Activated T-helper 1 cell treated with anti-CD3 and anti-CD28 coated beads, Interleukin-2, amount 50 U/mL, for 16 hours (primary cell): ENCODE data around the gene KRTAP22-2.

ENCODE experiments used
- DNase-seq, 2 donors: peaks; one replicate each; pipeline ENCODE4 v3.0.0-alpha.2; 2020; ENCODE audit warnings: low read depth in 1 of 2, low spot score in 1 of 2

Gene KRTAP22-2

DNA sequence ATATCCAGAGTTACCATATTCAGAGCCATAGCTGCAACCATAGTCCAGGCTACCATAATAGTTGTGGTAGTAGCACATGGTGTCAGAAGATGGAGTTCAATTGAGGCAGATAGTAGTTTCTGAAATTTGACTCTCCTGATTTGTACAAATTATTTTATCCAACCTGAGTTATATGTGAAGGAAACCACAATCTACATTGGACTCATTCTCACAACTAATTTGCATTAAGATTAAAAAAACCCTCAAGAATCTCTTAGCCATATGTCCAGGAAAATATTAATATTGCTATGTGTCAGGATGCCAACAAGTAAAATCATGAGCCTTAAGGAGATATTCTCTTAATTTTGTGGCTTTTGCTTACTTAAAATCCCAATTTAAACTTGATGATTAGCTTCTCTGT lies at the start of gene KRTAP22-2:
KRTAP22-2 (minus strand) TSS at position 101 of the 400 bp plus-strand sequence.
- DNase-seq, result no peak

DNA sequence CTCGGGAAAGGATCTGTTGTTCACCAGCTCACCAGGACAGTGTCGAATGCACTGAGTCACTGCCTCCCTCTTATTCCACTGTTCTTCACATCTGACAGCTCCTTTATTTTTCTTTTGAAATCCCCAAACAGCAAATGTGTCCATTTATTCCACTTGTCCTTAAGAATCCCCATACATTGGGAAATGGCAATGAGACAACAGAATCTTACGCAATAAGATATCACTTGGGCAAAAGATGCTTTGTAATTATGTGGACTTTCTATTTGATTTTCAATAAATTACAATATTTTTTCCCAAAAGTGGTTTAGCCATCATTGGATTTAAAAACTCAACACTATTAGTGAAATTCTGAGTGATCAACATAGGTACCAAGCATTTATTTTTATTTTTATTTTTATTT lies 48.5 kb upstream of the KRTAP22-2 start:
- no peak for DNase-seq

DNA sequence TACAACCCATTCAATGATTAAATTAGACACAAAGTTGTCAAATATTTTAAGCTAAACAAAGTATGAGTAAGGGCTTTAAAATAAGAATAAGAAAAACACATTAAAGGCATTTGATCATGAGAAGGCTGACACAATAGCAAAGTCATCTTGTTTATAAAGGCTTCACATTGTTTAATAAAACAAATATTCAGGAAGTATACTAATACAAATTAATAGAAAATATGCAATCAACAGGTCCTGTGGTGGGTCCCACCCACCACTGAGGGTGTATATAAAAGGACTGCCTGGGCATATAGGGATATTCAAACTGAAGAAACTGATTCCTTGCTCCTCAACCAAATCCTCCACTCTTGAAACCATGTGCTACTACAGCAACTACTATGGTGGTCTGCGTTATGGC lies 44.7 kb upstream of the KRTAP22-2 start, which contains the start of gene KRTAP20-2:
KRTAP20-2 (plus strand) TSS at position 301 of the 400 bp plus-strand sequence; CDS start at position 359, 58 bp downstream.
- DNase-seq, result no peak

DNA sequence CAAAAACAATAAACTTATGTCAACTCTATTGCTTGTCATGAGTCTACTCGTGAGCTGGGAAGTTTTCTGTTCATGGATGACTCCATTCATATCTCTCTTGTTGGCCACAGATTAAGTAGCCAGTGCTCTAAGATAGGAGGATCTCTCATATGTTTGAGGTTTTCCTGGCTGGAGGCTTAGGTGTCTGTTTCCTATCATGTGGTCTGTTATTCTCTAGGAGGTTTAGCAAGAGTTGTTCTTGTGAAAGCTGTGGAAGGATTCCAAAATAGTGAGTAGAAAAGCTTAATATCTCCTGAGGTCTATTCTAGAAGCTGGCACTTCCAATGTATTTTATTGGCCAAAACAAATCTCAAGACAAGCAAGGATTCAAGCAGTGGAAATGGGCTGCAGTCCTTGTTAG lies 39.0 kb upstream of the KRTAP22-2 start:
- no peak for DNase-seq

DNA sequence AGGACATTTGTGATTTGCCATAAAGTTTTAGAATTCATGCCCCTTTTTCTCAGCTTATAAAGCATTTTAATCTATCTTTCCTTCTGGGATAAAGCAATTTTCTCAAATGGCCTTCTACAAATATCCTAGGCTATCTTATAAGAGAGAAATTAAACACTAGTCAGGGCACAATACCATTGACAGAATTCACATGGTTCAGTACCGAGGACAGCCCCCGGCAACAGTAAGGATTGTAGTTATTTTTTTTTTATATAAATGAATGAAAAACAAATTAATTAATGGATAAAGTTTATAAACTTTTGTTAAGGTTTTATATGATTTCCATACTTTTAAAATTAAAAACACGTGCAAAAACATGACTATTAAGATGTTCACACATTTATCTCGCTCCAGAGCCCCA lies 37.9 kb upstream of the KRTAP22-2 start:
- no peak for DNase-seq

DNA sequence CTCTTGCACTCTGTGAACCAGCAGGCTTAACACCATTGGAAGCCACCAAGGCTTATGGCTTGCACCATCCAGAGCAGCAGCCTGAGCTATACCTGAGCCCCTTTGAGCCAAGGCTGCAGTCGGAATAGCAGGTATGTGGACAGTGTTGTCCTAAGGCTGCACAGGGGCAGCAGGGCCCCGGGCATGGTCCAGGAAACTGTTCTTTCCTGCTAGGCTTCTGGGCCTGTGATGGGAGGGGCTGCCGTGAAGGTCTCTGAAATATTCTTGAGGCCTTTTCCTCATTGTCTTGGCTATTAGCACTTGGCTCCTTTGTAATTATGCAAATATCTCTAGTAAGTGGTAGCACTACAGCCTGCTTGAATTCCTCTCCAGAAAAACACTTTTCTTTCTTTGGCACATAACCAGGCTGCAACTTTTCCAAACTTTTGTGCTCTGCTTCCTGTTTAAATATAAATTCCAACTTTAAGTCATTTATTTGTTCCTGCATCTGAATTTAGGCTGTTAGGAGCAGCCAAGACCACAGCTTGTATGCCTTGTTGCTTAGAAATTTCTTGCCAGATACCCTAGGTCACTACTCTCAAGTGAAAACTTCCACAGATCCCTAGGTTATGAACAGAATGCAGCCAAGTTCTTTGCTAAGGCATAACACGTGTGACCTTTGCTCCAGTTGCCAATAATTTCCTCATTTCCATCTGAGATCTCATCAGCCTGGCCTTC lies 35.4 kb upstream of the KRTAP22-2 start:
- DNase-seq, result no peak

DNA sequence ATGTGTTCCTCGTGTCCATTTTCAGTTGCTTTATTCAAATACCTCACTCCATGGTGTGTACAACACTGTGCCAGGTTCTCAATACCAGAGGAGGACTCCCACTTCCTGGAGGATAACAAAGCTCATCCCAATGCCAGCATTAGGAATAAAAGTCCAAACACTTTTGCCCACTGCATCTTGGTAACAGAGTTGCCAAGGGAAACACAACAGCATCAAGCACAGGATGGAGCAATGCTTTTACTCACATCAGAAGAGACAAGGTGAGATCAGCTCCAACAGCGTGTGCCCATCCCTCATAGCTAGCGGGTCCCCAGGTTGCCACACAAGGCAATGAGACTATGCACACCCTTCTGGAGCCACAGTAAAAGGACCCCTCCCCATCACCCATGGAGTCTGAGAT lies 33.2 kb upstream of the KRTAP22-2 start:
- DNase-seq, result no peak

DNA sequence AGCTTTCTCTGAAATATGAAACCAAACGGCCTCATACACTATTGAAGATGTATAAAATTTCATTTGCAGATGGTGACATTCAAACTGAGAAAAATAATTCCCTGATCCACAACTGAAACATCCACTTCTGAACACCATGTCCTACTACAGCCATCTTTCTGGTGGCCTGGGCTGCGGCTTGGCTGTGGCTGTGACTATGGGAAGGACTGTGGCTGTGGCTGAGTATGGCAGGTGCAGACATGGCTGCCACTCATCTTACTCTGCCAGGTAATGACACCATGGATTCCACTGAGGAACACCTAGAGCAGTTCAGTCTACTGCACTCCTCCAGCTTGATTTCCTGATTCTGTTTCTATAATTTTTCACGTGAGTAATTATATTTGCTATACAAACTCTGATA lies 30.3 kb upstream of the KRTAP22-2 start, which contains the start of gene KRTAP20-4:
KRTAP20-4 (plus strand) TSS at position 106 of the 400 bp plus-strand sequence.
- no peak for DNase-seq

DNA sequence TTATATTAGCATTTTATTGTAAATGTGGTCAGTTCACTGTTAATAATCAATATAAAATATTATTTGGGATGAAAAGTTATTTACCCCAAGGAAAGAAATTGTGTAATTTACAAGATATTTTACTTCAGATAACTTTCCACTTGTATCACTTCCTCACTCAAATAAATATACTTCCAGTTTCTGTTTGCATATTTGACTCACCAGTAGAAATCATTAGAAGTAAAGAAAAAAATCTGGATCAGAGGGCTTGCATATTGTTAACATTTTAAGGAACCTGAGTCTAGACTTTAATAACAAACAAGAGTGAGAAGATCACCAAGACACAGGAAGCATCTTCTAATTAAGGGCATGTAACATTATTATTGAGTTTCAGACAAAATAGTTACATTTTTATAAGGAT lies 29.9 kb upstream of the KRTAP22-2 start:
- no peak for DNase-seq

DNA sequence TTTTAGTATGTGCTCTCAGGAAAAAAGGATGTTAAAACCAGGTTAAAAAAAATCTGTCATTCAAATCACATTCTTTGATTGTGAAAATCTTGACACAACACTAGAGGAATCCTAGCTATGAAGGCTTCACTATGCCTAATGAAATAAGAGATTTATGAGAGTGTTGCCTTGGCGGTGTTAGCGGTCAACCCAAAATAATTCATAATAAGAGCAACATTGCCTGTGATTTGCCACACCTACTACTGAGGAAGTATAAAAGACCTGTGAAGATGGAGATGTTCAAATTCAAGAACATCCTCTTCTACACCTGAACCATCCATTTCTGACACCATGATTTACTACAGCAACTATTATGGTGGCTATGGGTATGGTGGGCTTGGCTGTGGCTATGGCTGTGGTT lies 25.9 kb upstream of the KRTAP22-2 start, which contains the start of gene KRTAP20-1:
KRTAP20-1 (plus strand) TSS at position 301 of the 400 bp plus-strand sequence; CDS start at position 331, 30 bp downstream.
- no peak for DNase-seq

DNA sequence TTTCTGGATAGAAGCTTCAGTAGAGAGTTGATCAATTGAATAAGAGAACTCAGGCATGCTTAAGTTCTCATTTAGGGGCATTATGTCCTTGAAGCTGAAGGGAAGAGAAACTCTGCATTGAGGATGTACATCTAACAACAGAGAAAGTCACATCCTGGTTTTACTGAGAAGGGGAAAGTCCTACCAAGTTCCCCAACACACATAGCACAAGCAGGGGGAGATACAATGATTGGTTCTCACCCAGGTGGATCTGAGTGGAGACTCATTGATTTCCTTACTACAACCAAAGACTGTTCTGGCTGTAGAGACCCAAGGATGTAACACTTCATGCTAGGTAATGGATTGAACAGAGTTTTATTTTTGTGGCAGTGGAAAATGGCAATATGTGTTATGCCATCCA lies 25.0 kb upstream of the KRTAP22-2 start:
- no peak for DNase-seq

DNA sequence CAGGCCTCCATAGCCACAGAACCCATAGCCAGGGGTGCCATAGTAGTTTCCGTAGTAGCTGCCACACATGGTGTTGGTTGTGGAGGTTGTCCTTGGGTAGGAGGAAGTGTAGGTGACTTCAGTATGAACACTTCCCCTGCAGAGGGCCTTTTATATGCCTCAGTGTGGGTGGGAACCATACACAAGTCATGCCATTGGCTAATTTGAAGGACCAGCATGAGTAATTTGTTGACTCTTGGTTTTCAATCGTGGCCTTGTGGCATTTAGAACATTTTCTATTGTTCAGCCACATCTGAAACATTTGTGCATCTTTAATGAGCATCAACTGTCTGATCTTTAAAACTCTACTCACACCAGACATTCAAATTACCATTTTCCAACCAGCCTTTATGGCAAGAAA lies 23.6 kb upstream of the KRTAP22-2 start, which contains the start of gene KRTAP6-1:
KRTAP6-1 (minus strand) TSS at position 95 of the 400 bp plus-strand sequence; CDS start at position 69, 26 bp downstream.
- DNase-seq, result no peak

DNA sequence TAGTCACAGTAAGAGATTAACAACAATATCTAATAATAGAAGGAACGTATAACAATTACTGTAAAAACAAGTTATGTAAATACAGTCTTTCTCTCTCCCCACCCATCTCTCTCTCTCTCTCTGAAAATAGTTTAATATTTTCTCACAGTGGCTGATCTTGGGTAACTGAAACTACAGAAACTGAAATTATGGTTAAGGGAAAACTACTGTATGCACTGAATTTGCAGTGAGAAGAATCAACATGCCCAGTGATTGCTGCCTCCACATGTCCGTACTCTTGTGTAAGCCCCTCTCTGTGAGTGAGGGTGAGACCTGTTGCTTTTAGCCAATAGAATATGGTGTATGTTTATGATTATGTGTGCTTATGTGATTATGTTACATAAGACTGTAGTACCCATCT lies 21.9 kb upstream of the KRTAP22-2 start:
- DNase-seq, result no peak

DNA sequence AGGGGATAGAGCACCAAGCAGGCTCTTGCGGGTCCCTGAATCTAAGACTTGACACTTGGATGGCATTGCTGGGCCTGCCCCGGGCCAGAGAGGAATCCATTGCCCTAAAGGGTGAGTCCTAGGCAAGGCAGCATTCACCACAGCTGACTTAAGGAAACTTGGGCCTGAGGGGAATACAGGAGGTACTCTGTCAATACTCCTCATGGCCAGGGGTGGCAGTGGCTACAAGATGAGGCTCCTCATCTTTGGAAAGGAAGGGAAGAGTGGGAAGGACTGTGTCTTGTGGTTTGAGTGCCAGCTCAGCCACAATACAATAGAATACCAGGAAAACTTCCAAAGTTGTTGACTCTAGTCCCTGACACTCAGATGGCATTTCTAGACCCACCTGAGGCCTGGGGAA lies 15.8 kb upstream of the KRTAP22-2 start:
- DNase-seq, result no peak

DNA sequence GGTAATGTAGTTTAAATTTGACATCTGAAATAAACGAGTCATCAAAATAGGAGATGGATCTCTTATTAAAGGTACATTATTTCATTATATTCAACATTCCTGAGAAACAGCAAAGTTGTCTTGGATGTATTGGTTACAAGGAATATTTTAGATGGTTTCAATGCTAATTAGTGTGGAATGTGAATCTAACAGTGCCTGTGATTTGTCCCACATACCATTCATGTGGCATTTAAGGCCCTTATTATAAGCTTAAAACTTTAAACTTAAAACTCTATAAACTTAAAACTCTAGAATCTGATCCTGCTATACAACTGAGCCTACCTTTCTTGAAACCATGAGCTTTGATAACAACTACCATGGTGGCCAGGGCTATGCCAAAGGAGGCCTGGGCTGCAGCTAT lies 10.6 kb upstream of the KRTAP22-2 start, which contains the start of gene KRTAP22-1:
KRTAP22-1 (plus strand) TSS at position 301 of the 400 bp plus-strand sequence.
- no peak for DNase-seq

DNA sequence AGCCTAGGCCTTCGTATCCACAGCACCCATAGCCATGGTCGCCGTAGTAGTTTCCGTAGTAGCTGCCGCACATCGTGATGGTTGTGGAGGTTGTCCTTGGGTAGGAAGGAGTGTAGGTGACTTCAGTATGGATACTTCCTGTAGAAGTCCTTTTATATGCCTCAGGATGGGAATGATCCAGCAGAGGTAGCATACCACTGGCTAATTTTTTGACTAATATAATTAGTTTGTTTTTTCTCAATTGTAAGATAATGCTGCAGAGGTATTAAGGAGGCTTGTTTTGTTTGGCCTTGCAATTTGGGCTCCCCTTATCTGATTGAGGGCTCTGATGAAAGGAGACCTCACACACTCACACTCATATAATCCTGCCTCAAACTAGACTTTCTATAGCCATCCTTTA lies 8.6 kb upstream of the KRTAP22-2 start, which contains the start of gene KRTAP6-2:
KRTAP6-2 (minus strand) TSS at position 101 of the 400 bp plus-strand sequence; CDS start at position 73, 28 bp downstream.
- DNase-seq, result no peak

DNA sequence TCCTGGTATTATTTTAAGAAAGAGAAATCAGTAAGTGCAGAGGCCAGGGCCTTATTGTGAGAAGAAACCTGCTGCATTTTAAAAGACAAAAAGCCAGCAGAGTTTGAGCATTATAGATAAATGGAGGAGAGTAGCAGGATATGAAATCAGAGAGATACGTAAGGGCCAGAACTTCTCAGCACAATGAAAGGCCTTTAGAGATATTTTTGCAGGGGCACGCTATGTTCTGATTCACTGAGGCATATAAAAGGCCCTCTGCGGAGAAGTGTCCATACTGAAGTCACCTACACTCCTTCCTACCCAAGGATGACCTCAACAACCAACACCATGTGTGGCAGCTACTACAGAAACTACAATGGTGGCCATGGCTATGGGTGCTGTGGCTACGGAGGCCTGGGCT lies 1.9 kb upstream of the KRTAP22-2 start, which contains the start of gene KRTAP6-3:
KRTAP6-3 (plus strand) TSS at position 301 of the 400 bp plus-strand sequence; CDS start at position 307, 6 bp downstream.
- no peak for DNase-seq

DNA sequence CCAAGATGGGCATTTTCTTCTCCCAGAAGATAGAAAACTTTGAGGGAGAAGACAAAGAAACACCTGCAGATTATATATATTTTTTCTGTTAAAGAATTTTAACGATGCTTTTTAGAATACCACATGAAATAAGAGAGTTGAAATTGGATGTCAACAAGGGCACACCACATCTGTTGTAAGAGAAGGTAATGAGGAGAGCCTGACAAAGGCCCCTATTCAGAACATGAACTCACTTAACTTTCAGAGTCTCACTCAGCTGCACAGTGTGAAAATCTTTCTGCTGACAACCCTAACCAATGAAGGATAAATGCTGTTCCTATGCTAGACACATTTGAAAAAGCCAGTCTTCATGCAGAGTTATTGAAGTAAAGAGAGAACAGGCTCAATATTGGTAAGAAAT lies 7.3 kb downstream of the KRTAP22-2 start:
- DNase-seq, result no peak

DNA sequence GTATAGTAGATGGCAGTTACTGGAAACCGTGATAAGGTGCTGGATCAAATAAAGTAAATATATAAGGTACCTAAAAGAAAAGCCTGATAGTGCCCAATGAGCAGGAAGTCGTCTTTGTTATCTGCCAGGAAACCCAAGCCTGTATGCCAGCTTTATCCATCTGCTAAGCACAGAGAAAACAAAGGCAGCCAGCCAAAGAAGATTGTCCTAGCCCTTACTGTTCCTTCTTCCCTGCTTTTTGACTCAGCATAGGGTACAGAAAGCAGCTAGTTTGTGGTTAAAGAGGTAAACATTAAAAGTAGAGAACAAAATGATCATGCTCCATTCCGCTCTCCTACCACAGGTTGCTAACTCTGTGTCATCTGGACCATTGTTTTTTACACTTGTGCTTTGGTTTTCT lies 10.1 kb downstream of the KRTAP22-2 start:
- no peak for DNase-seq

DNA sequence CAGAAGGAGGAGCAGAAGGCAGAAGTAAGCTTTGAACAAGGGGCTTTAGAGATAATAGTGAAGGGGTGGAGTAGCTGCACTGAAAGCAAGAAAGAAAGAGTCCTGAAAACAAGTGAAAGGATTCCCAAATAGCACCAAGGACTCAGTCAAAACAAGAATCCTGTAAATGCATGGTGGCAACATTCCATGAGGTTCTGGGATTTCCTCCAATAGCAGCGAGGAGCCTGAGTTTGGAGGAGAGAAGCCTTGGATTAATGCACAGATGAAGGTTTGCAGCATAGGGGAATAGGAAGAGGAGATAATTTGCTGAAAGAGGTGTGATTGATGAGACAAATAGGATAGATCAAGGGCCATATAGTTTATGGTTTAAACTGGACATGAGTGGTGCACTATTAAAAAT lies 10.9 kb downstream of the KRTAP22-2 start:
- no peak for DNase-seq

DNA sequence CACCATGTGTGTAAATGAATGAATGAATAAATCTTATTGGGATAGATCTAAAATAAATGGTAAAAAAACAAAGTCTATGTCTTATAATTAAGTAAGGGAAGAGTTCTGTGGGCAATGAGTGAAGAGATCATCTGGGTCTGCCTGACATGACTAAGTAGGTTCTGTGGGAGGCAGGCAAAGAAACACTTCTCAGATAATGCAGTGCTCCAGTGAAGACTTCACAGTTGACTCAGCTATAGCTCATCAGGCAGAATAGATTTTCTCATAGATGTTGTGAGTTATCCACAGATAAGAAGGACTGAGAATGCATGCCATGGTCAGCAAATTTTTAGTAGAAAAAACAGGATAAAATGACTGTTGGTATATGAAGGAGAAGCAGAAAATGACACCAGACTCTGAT lies 12.4 kb downstream of the KRTAP22-2 start:
- no peak for DNase-seq

DNA sequence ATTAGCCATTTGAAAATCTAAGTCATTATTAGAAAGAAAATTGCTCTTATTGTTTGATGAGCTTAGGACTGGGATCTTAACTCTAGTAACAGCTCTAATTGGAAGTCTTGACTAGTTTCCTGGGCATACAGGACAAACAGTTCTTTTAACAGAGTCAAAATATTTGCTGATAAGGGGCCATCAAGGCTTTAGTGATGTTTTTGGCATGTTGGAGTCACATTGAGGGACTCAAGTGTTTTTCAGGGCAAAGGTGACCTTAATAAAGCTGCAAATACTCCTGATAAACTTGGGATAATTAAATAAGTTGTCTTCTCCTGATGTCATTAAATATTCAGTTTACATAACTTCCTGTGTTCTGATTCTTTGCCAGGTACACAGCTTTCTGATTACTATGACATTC lies 22.6 kb downstream of the KRTAP22-2 start:
- no peak for DNase-seq
